SU-DHL-6 (cell line): ENCODE data around the gene STX8.

Experiments used
- H2AFZ ChIP-seq: fragments of 200-600 bp; sonication (generic); 2 replicates; pipeline ENCODE4 v1.6.1; 2014; ENCODE audit warnings: low read depth, mild to moderate bottlenecking, moderate library complexity, mixed read lengths, antibody characterized with exemption, low read length; ENCODE audit not compliant: severe bottlenecking
- H3F3A ChIP-seq: fragments of 200-600 bp; shearing (Covaris generic); 2 replicates; pipeline ENCODE4 v1.6.0; 2016; ENCODE audit warnings: antibody characterized with exemption, mild to moderate bottlenecking; ENCODE audit not compliant: insufficient read depth
- H3K27ac ChIP-seq: fragments of 200-600 bp; sonication (generic); 2 replicates; pipeline ENCODE4 v1.5.1; 2016; ENCODE audit warnings: low read depth, mild to moderate bottlenecking, low read length, moderate library complexity, mixed read lengths
- H3K27me3 ChIP-seq: fragments of 200-600 bp; sonication (generic), shearing (Covaris generic); 2 replicates; pipeline ENCODE4 v1.6.0; 2014; ENCODE audit warnings: mild to moderate bottlenecking, low read length
- H3K36me3 ChIP-seq: fragments of 200-600 bp; sonication (generic); 2 replicates; pipeline ENCODE4 v1.6.1; 2014; ENCODE audit warnings: mild to moderate bottlenecking, low read length, mixed read lengths
- H3K4me2 ChIP-seq: fragments of 300-600, 200-600 bp; shearing (Covaris generic), sonication (generic); 2 replicates; pipeline ENCODE4 v1.6.0; 2014; ENCODE audit warnings: low read length, low read depth, mild to moderate bottlenecking; ENCODE audit not compliant: poor library complexity, severe bottlenecking
- H3K4me3 ChIP-seq: fragments of 200-600 bp; sonication (generic); 2 replicates; pipeline ENCODE4 v1.5.1; 2014; ENCODE audit warnings: antibody characterized with exemption, low read length, mild to moderate bottlenecking, mixed read lengths; ENCODE audit not compliant: insufficient read depth, poor library complexity, severe bottlenecking
- H3K79me2 ChIP-seq: fragments of 200-600 bp; sonication (generic); 2 replicates; pipeline ENCODE4 v1.6.1; 2014; ENCODE audit warnings: mild to moderate bottlenecking, low read length, moderate library complexity; ENCODE audit not compliant: insufficient read depth
- H3K9ac ChIP-seq: fragments of 200-600 bp; sonication (generic); 2 replicates; pipeline ENCODE4 v1.7.0; 2014; ENCODE audit warnings: mild to moderate bottlenecking, low read length
- H3K9me2 ChIP-seq: fragments of 200-600 bp; sonication (generic); replicated peaks from 2 replicates; pipeline ENCODE4 v1.6.1; 2014; ENCODE audit warnings: low read length; ENCODE audit not compliant: insufficient read depth
- H3K9me3 ChIP-seq: fragments of 200-600 bp; sonication (generic); 2 replicates; pipeline ENCODE4 v1.6.1; 2014; ENCODE audit warnings: low read length, mixed read lengths; ENCODE audit not compliant: insufficient read depth
- H4K20me1 ChIP-seq: fragments of 200-600 bp; sonication (generic); 2 replicates; pipeline ENCODE4 v1.6.1; 2014; ENCODE audit warnings: low read depth, mild to moderate bottlenecking, antibody characterized with exemption, low read length, moderate library complexity, mixed read lengths
- CTCF ChIP-seq: fragments of 200-600 bp; sonication (generic); IDR thresholded peaks from one replicate; pipeline ENCODE4 v1.5.1; 2017; ENCODE audit warnings: antibody characterized with exemption, mild to moderate bottlenecking, low read length, moderate library complexity; ENCODE audit not compliant: insufficient read depth, poor library complexity, severe bottlenecking
- EZH2phosphoT487 ChIP-seq: fragments of 200-600 bp; sonication (generic), shearing (Covaris generic); conservative IDR thresholded peaks from 2 replicates; pipeline ENCODE4 v1.6.1; 2018; ENCODE audit warnings: mild to moderate bottlenecking, antibody characterized with exemption, low read length, moderate library complexity, mixed read lengths

The STX8 gene

GRCh38 chr17:9270921-9271320 lies 304.7 kb downstream of the STX8 start:
- Histone ChIP-seq H3K9ac (no peak overlapping the region), H3K4me3 (no peak overlapping the region), H3K27ac (no peak overlapping the region), H3F3A (no peaks in the 10 kb centered on the region), H3K9me3 (no peaks in the 10 kb centered on the region), H3K79me2 (no peaks in the 10 kb centered on the region), H3K4me2 (no peak overlapping the region), H2AFZ (no peak overlapping the region), H3K27me3 (no peaks in the 10 kb centered on the region), H3K9me2 (no peaks in the 10 kb centered on the region), H4K20me1 (no peaks in the 10 kb centered on the region), H3K36me3 (no peaks in the 10 kb centered on the region)
- TF ChIP-seq EZH2phosphoT487 (no peak), CTCF (no peak)

- H3K9me2 ChIP-seq = no peaks in the 10 kb centered on the region
- H4K20me1 ChIP-seq = no peaks in the 10 kb centered on the region
- H3K9ac ChIP-seq = no peak overlapping the region
- no peaks in the 10 kb centered on the region for H3K36me3 ChIP-seq
- H3K4me3 ChIP-seq = no peak overlapping the region
- H3F3A ChIP-seq = no peaks in the 10 kb centered on the region
- H3K4me2 ChIP-seq = no peak overlapping the region
- TF ChIP-seq EZH2phosphoT487 (no peak), CTCF (no peak)
- no peaks in the 10 kb centered on the region for H3K79me2 ChIP-seq
- no peaks in the 10 kb centered on the region for H3K27me3 ChIP-seq
- H2AFZ ChIP-seq = no peak overlapping the region
- H3K9me3 ChIP-seq = no peaks in the 10 kb centered on the region
- H3K27ac ChIP-seq = no peak overlapping the region
Observed at GRCh38 chr17:9269350-9270035, 306.1 kb downstream of the STX8 start.

- no peaks in the 10 kb centered on the region for H3K36me3 ChIP-seq
- no peak overlapping the region for H3K4me2 ChIP-seq
- no peaks in the 10 kb centered on the region for H3K9me3 ChIP-seq
- TF ChIP-seq EZH2phosphoT487 (no peak), CTCF (no peak)
- H3F3A ChIP-seq = no peaks in the 10 kb centered on the region
- H3K9ac ChIP-seq = no peak overlapping the region
- H3K27ac ChIP-seq = no peak overlapping the region
- no peak overlapping the region for H2AFZ ChIP-seq
- no peaks in the 10 kb centered on the region for H3K9me2 ChIP-seq
- no peak overlapping the region for H3K4me3 ChIP-seq
- H3K79me2 ChIP-seq = no peaks in the 10 kb centered on the region
- no peaks in the 10 kb centered on the region for H3K27me3 ChIP-seq
- H4K20me1 ChIP-seq = no peaks in the 10 kb centered on the region
Observed at GRCh38 chr17:9268546-9268945, 307.1 kb downstream of the STX8 start.

GRCh38 chr17:9266697-9267117 lies 308.9 kb downstream of the STX8 start:
- TF ChIP-seq EZH2phosphoT487 (no peak), CTCF (no peak)
- Histone ChIP-seq H3K36me3 (no peaks in the 10 kb centered on the region), H3K79me2 (no peaks in the 10 kb centered on the region), H3K9me2 (no peaks in the 10 kb centered on the region), H3K4me3 (no peak overlapping the region), H3K27ac (no peak overlapping the region), H3F3A (no peaks in the 10 kb centered on the region), H3K4me2 (no peak overlapping the region), H3K27me3 (no peaks in the 10 kb centered on the region), H4K20me1 (no peaks in the 10 kb centered on the region), H3K9ac (no peak overlapping the region), H2AFZ (no peak overlapping the region), H3K9me3 (no peaks in the 10 kb centered on the region)
